GM12891 (cell line): Measurements from ENCODE around the gene ESYT2.

Experiments
- POLR2A ChIP-seq: IDR thresholded peaks from 2 replicates; pipeline ENCODE4 v1.6.1; 2011; ENCODE audit warnings: low read depth, low read length, control low read depth
- POLR2AphosphoS5 ChIP-seq: IDR thresholded peaks from 2 replicates; pipeline ENCODE4 v1.6.1; 2011; ENCODE audit warnings: low read depth, low read length, control low read depth
- SPI1 ChIP-seq: IDR thresholded peaks from 2 replicates; pipeline ENCODE4 v1.6.1; 2011; ENCODE audit warnings: low read depth, low read length, control low read depth
- TAF1 ChIP-seq: IDR thresholded peaks from 2 replicates; pipeline ENCODE4 v1.6.1; 2011; ENCODE audit warnings: low read depth, low read length, control low read depth

GRCh38 chr7:158836692-158837091 lies 7.4 kb upstream of the ESYT2 start:
- TF ChIP-seq POLR2AphosphoS5 (no peak), POLR2A (no peak), TAF1 (no peak), SPI1 (no peak)
